WERI-Rb-1 (cell line): ENCODE results near the gene CDH4.

Source experiments
- DNase-seq: peaks from one replicate; pipeline ENCODE4 v3.0.0-alpha.2; 2020
- H3K27ac ChIP-seq: fragments of 250-450 bp; sonication (Bioruptor Pico); 2 replicates; pipeline ENCODE4 v1.5.1; 2020; ENCODE audit warnings: mild to moderate bottlenecking, moderate library complexity
- H3K27me3 ChIP-seq: fragments of 250-450 bp; sonication (Bioruptor Pico); 2 replicates; pipeline ENCODE4 v1.5.1; 2021; ENCODE audit warnings: mild to moderate bottlenecking, low read depth, moderate library complexity; ENCODE audit not compliant: insufficient read depth, severe bottlenecking
- H3K36me3 ChIP-seq: fragments of 250-450 bp; sonication (Bioruptor Pico); 2 replicates; pipeline ENCODE4 v1.5.1; 2020; ENCODE audit warnings: mild to moderate bottlenecking, moderate library complexity
- H3K4me3 ChIP-seq: 2 replicates; pipeline ENCODE4 v1.5.1; 2011; ENCODE audit warnings: low read depth, mild to moderate bottlenecking, control low read depth, low read length
- H3K9me3 ChIP-seq: fragments of 250-450 bp; sonication (Bioruptor Pico); 2 replicates; pipeline ENCODE4 v1.5.1; 2021; ENCODE audit warnings: mild to moderate bottlenecking, moderate library complexity; ENCODE audit not compliant: severe bottlenecking
- CTCF ChIP-seq: IDR thresholded peaks from 2 replicates; pipeline ENCODE4 v1.5.1; 2011; ENCODE audit warnings: low read depth, mild to moderate bottlenecking, control low read depth, inconsistent platforms, low read length

Gene CDH4

GRCh38 chr20:61417221-61417941 lies 165.3 kb downstream of the CDH4 start:
- no peaks in the 10 kb centered on the region for H3K36me3 ChIP-seq
- no peak for DNase-seq
- no peak for TF ChIP-seq CTCF
- no peak overlapping the region for H3K4me3 ChIP-seq
- H3K27ac ChIP-seq: no peak overlapping the region
- no peaks in the 10 kb centered on the region for H3K9me3 ChIP-seq
- H3K27me3 ChIP-seq: peaks cover 91% of the 10 kb centered on the region

- no peak for DNase-seq
- Histone ChIP-seq H3K27me3 (peaks cover 93% of the 10 kb centered on the region), H3K36me3 (no peaks in the 10 kb centered on the region), H3K27ac (no peak overlapping the region), H3K4me3 (no peak overlapping the region), H3K9me3 (peaks cover 1% of the 10 kb centered on the region)
- no peak for TF ChIP-seq CTCF
Measured at GRCh38 chr20:61419010-61419409, 166.9 kb downstream of the CDH4 start.

GRCh38 chr20:61419501-61419900 lies 167.4 kb downstream of the CDH4 start:
- no peaks in the 10 kb centered on the region for H3K36me3 ChIP-seq
- H3K9me3 ChIP-seq: peaks cover 4% of the 10 kb centered on the region
- H3K27ac ChIP-seq: no peak overlapping the region
- no peak for TF ChIP-seq CTCF
- DNase-seq: no peak
- no peak overlapping the region for H3K4me3 ChIP-seq
- H3K27me3 ChIP-seq: peaks cover 93% of the 10 kb centered on the region

GRCh38 chr20:61420056-61420455 lies 168.0 kb downstream of the CDH4 start:
- DNase-seq: no peak
- H3K27me3 ChIP-seq: peaks cover 93% of the 10 kb centered on the region

GRCh38 chr20:61420781-61421180 lies 168.7 kb downstream of the CDH4 start:
- DNase-seq: no peak
- Histone ChIP-seq H3K9me3 (peaks cover 4% of the 10 kb centered on the region), H3K27me3 (peaks cover 89% of the 10 kb centered on the region), H3K27ac (no peak overlapping the region), H3K36me3 (no peaks in the 10 kb centered on the region), H3K4me3 (no peak overlapping the region)
- no peak for TF ChIP-seq CTCF

More at GRCh38 chr20:61420056-61420455, 168.0 kb downstream of the CDH4 start:
- Histone ChIP-seq H3K27ac (no peak overlapping the region), H3K9me3 (peaks cover 4% of the 10 kb centered on the region), H3K36me3 (no peaks in the 10 kb centered on the region), H3K4me3 (no peak overlapping the region)
- TF ChIP-seq CTCF: no peak
